GM13976 (cell line): ENCODE measurements around the gene ASCL1.

Experiments used
- DNase-seq: peaks from one replicate; pipeline ENCODE4 v3.0.0; 2012; ENCODE audit warnings: low spot score
- CTCF ChIP-seq: IDR thresholded peaks from 2 replicates; pipeline ENCODE4 v1.5.1; 2012; ENCODE audit warnings: borderline replicate concordance, mild to moderate bottlenecking; ENCODE audit not compliant: insufficient read depth; ENCODE audit errors: extremely low read depth, missing control alignments, control extremely low read depth
- in situ Hi-C: fragments of 300-500 bp; cut with MboI; formaldehyde crosslinking; loops from one replicate; pipeline ENCODE4 v1.12.0; 2022; ENCODE audit warnings: low sequenced_read_pairs, mixed read lengths, inconsistent platforms; ENCODE audit not compliant: unreplicated experiment

ASCL1 gene

GRCh38 chr12:102962532-102962931, 5.1 kb downstream of the ASCL1 start:
- no peak for DNase-seq
- in situ Hi-C loops, result no loop called here
- TF ChIP-seq CTCF, result no peak

GRCh38 chr12:102962986-102963385, 5.5 kb downstream of the ASCL1 start:
- no peak for TF ChIP-seq CTCF
- no peak for DNase-seq
- in situ Hi-C loops, result no loop called here

- no peak for TF ChIP-seq CTCF
Observed at GRCh38 chr12:102963796-102964195, 6.3 kb downstream of the ASCL1 start.

GRCh38 chr12:102964872-102965271, 7.4 kb downstream of the ASCL1 start:
- in situ Hi-C loops, result no loop called here
- no peak for TF ChIP-seq CTCF
- no peak for DNase-seq

More at GRCh38 chr12:102963796-102964195, 6.3 kb downstream of the ASCL1 start:
- DNase-seq, result no peak
- in situ Hi-C loops, result no loop called here

- in situ Hi-C loops, result no loop called here
- DNase-seq, result no peak
- no peak for TF ChIP-seq CTCF
Observed at GRCh38 chr12:102965281-102966155, 8.0 kb downstream of the ASCL1 start.

GRCh38 chr12:102966200-102966863, 8.9 kb downstream of the ASCL1 start:
- no peak for DNase-seq
- in situ Hi-C loops, result no loop called here
- TF ChIP-seq CTCF, result no peak
